ENCODE measurements around the gene HOXB7.

HOXB7 gene

GRCh38 chr17:48636177-48637018 is 25.6 kb upstream of the HOXB7 start:
- peak; percentile 58 for DNase-seq (ENCODE audit: low read depth)

- no peak for DNase-seq (ENCODE audit: low read depth)
These were observed 23.8 kb upstream of the HOXB7 start for GRCh38 chr17:48634493-48635208.

GRCh38 chr17:48633266-48633677 is 22.5 kb upstream of the HOXB7 start:
- no peak for DNase-seq (ENCODE audit: low read depth)

- no peak for DNase-seq (ENCODE audit: low read depth)
These were observed 21.9 kb upstream of the HOXB7 start for GRCh38 chr17:48632579-48633265.

GRCh38 chr17:48631693-48632578 is 21.1 kb upstream of the HOXB7 start:
- DNase-seq (ENCODE audit: low read depth): no peak

- DNase-seq (ENCODE audit: low read depth): no peak
These were observed 20.3 kb upstream of the HOXB7 start for GRCh38 chr17:48630925-48631692.

GRCh38 chr17:48630009-48630924 is 19.4 kb upstream of the HOXB7 start:
- no peak for DNase-seq (ENCODE audit: low read depth)

- DNase-seq (ENCODE audit: low read depth): no peak
These were observed 18.6 kb upstream of the HOXB7 start for GRCh38 chr17:48629411-48629759.

GRCh38 chr17:48628649-48629410 is 18.0 kb upstream of the HOXB7 start:
- no peak for DNase-seq (ENCODE audit: low read depth)

- no peak for DNase-seq (ENCODE audit: low read depth)
These were observed 17.1 kb upstream of the HOXB7 start for GRCh38 chr17:48627623-48628521.

- no peak for DNase-seq (ENCODE audit: low read depth)
These were observed 16.3 kb upstream of the HOXB7 start for GRCh38 chr17:48627118-48627597.

- DNase-seq (ENCODE audit: low read depth): no peak
These were observed 15.7 kb upstream of the HOXB7 start, which contains the start of gene HOXB9 for GRCh38 chr17:48626245-48627117. HOXB9 (minus strand) TSS chr17:48626358; CDS start chr17:48626269, 89 bp downstream.

- no peak for DNase-seq (ENCODE audit: low read depth)
These were observed 14.9 kb upstream of the HOXB7 start for GRCh38 chr17:48625495-48626244.

- DNase-seq (ENCODE audit: low read depth): no peak
These were observed 14.0 kb upstream of the HOXB7 start for GRCh38 chr17:48624544-48625494.

- DNase-seq (ENCODE audit: low read depth): no peak
These were observed 13.3 kb upstream of the HOXB7 start for GRCh38 chr17:48624118-48624517.
